K562 (cell line): Measurements from ENCODE around the gene NDUFAF8. TPM values are rescaled to one million over a fixed set of nuclear protein-coding genes. Genes with fewer than 3 reads are reported as not detected.
A peak's percentile ranks its signal among the peaks of the same experiment; 100 is the strongest.

ENCODE experiments used
- ATAC-seq: fragments of 200-7000 bp; cut with Tn5 transposase; 3 replicates; pipeline ENCODE4 v1.9.1; 2020; ENCODE audit warnings: moderate library complexity
- BruUV-seq: library from RNA; stranded (reverse); fragments of 400-500 nt; replicated peaks from 2 replicates; lab custom pipeline; 2021; lab: Mats Ljungman, UMichigan
- CTCF ChIA-PET: fragments of 300-600 bp; formaldehyde crosslinking; extraction: SDS; loops from one replicate; lab custom pipeline; 2021; ENCODE audit warnings: low intra/inter-chr PET ratio; lab: Yijun Ruan, JAX
- POLR2A ChIA-PET: fragments of 300-600, 350-650 bp; sonication (Branson Sonifier 250); formaldehyde crosslinking; extraction: SDS; loops from one replicate; lab custom pipeline; 2021; ENCODE audit warnings: antibody characterized with exemption, inconsistent platforms; lab: Yijun Ruan, JAX
- DNase-seq, 4 experiments: peaks; one replicate each; pipeline versions ENCODE4 v3.0.0 to v3.0.0-alpha.2; 2011 to 2018; ENCODE audit warnings: low spot score in 3 of 4, mixed read lengths in 3 of 4; ENCODE audit errors: extremely low read depth in 1 of 4
- FAIRE-seq: peaks from 2 replicates; lab custom pipeline; 2011; peaks lifted over from hg19 to GRCh38; lab: Jason Lieb, UNC
- H2AFZ ChIP-seq: 2 replicates; pipeline ENCODE4 v1.6.0; 2011; ENCODE audit warnings: low read depth, low read length, control low read depth, inconsistent platforms
- H3K27ac ChIP-seq: fragments of 200-600 bp; 3 replicates; pipeline ENCODE4 v1.8.0; 2011; ENCODE audit warnings: low read depth, mild to moderate bottlenecking, control low read depth, inconsistent platforms, low read length, moderate library complexity, mixed read lengths; ENCODE audit errors: extremely low read depth
- H3K27me3 ChIP-seq, 2 experiments: fragments of 300-600 bp in 1 of 2; 2 replicates in 1 of 2; 3 replicates in 1 of 2; pipeline versions ENCODE4 v1.6.0 to v1.8.0; 2011; ENCODE audit warnings: inconsistent platforms in 2 of 2, low read length in 2 of 2, mild to moderate bottlenecking in 1 of 2, mixed read lengths in 1 of 2, moderate library complexity in 1 of 2; ENCODE audit not compliant: control insufficient read depth in 2 of 2, insufficient read depth in 2 of 2
- H3K36me3 ChIP-seq: fragments of 300-600 bp; 3 replicates; pipeline ENCODE4 v1.8.0; 2011; ENCODE audit warnings: mild to moderate bottlenecking, low read length, inconsistent platforms; ENCODE audit not compliant: control insufficient read depth, insufficient read depth
- H3K4me1 ChIP-seq, 2 experiments: fragments of 200-600 bp in 1 of 2; replicated peaks in 1 of 2; 2 replicates in 1 of 2; 3 replicates in 1 of 2; pipeline versions ENCODE4 v1.5.1 to v1.8.0; 2011; ENCODE audit warnings: inconsistent platforms in 2 of 2, low read length in 2 of 2, mild to moderate bottlenecking in 1 of 2, mixed read lengths in 1 of 2, moderate library complexity in 1 of 2; ENCODE audit not compliant: control insufficient read depth in 2 of 2, insufficient read depth in 2 of 2
- H3K4me2 ChIP-seq: 2 replicates; pipeline ENCODE4 v1.6.1; 2011; ENCODE audit warnings: low read length, control low read depth, inconsistent platforms, mixed read lengths; ENCODE audit not compliant: insufficient read depth
- H3K4me3 ChIP-seq: fragments of 200-600 bp; sonication (generic), shearing (Covaris generic); 2 replicates; pipeline ENCODE4 v1.5.1; 2016; ENCODE audit warnings: control low read depth, inconsistent platforms
- H3K79me2 ChIP-seq: fragments of 200-600 bp; 3 replicates; pipeline ENCODE4 v1.8.0; 2011; ENCODE audit warnings: low read length, inconsistent platforms; ENCODE audit not compliant: control insufficient read depth, insufficient read depth
- H3K9ac ChIP-seq, 2 experiments: 2 replicates each; pipeline versions ENCODE4 v1.6.0 to v1.6.1; 2011; ENCODE audit warnings: low read depth in 2 of 2, low read length in 2 of 2, control low read depth in 1 of 2, inconsistent platforms in 1 of 2, mild to moderate bottlenecking in 1 of 2, mixed read lengths in 1 of 2; ENCODE audit not compliant: insufficient read depth in 1 of 2
- H3K9me1 ChIP-seq: one replicate; pipeline ENCODE4 v1.6.0; 2011; ENCODE audit warnings: inconsistent platforms, mild to moderate bottlenecking, low read length, moderate library complexity; ENCODE audit not compliant: control insufficient read depth, insufficient read depth
- H3K9me3 ChIP-seq: replicated peaks from 2 replicates; pipeline ENCODE4 v1.5.1; 2011; ENCODE audit warnings: low read depth, low read length, inconsistent platforms; ENCODE audit not compliant: control insufficient read depth, insufficient read depth
- H4K20me1 ChIP-seq: replicated peaks from 2 replicates; pipeline ENCODE4 v1.6.1; 2011; ENCODE audit warnings: low read length, inconsistent platforms, mixed read lengths; ENCODE audit not compliant: control insufficient read depth, insufficient read depth
- ARID1B ChIP-seq: fragments of 450-650 bp; IDR thresholded peaks from 2 replicates; pipeline ENCODE4 v1.6.1; 2016; ENCODE audit warnings: antibody characterized with exemption, mild to moderate bottlenecking, inconsistent platforms
- BCOR ChIP-seq: fragments of 450-650 bp; IDR thresholded peaks from 2 replicates; pipeline ENCODE4 v1.6.1; 2016
- CBX8 ChIP-seq: fragments of 200-600 bp; sonication (generic); IDR thresholded peaks from 2 replicates; pipeline ENCODE4 v1.6.1; 2012; ENCODE audit warnings: borderline replicate concordance, mixed run types, low read depth, mild to moderate bottlenecking, moderate library complexity, mixed read lengths, low read length, control low read depth, inconsistent platforms; ENCODE audit not compliant: poor library complexity, severe bottlenecking; ENCODE audit errors: extremely low read depth
- CHD4 ChIP-seq: fragments of 200-600 bp; sonication (generic); IDR thresholded peaks from 3 replicates; pipeline ENCODE4 v1.6.1; 2012; ENCODE audit warnings: low read depth, mild to moderate bottlenecking, mixed read lengths, low read length, inconsistent platforms; ENCODE audit not compliant: insufficient read depth, insufficient replicate concordance, poor library complexity, severe bottlenecking
- CREB5 ChIP-seq: fragments of 250-450 bp; sonication (Bioruptor Pico); IDR thresholded peaks from 2 replicates; pipeline ENCODE4 v1.5.0; 2020; ENCODE audit warnings: mild to moderate bottlenecking
- GATAD2A ChIP-seq: fragments of 450-650 bp; IDR thresholded peaks from 2 replicates; pipeline ENCODE4 v1.6.1; 2017
- GTF2E2 ChIP-seq: fragments of 200-800 bp; sonication (Bioruptor generic); IDR thresholded peaks from 2 replicates; pipeline ENCODE4 v1.6.1; 2016; ENCODE audit warnings: missing genetic modification characterization, missing compliant biosample characterization
- MEF2D ChIP-seq: conservative IDR thresholded peaks from 2 replicates; pipeline ENCODE4 v1.6.1; 2016; ENCODE audit warnings: low read depth, missing genetic modification characterization, missing compliant biosample characterization
- NFATC3 ChIP-seq: fragments of 450-650 bp; IDR thresholded peaks from 2 replicates; pipeline ENCODE4 v1.6.1; 2017; ENCODE audit warnings: mild to moderate bottlenecking
- NR1H2 ChIP-seq: sonication (generic); formaldehyde crosslinking; IDR thresholded peaks from 2 replicates; pipeline ENCODE4 v1.4.0; 2020; ENCODE audit warnings: mild to moderate bottlenecking, missing genetic modification reagents
- POU5F1 ChIP-seq: fragments of 150-350 bp; IDR thresholded peaks from 2 replicates; pipeline ENCODE4 v1.6.1; 2014; ENCODE audit warnings: borderline replicate concordance, low read length, low read depth, mild to moderate bottlenecking; ENCODE audit not compliant: partially characterized antibody
- RAD21 ChIP-seq, 2 experiments: fragments of 250-450 bp in 1 of 2; fragments of 450-650 bp in 1 of 2; sonication (Bioruptor Pico) in 1 of 2; formaldehyde crosslinking in 1 of 2; IDR thresholded peaks in 1 of 2; conservative IDR thresholded peaks in 1 of 2; 2 replicates each; pipeline versions ENCODE4 v1.4.0 to v1.8.0; 2020 to 2022; ENCODE audit warnings: mild to moderate bottlenecking in 2 of 2, moderate library complexity in 1 of 2
- SETDB1 ChIP-seq: IDR thresholded peaks from one replicate; pipeline ENCODE4 v1.6.1; 2012; ENCODE audit warnings: low read length, control low read depth, inconsistent platforms
- TCF7 ChIP-seq: sonication (generic); IDR thresholded peaks from 2 replicates; pipeline ENCODE4 v1.6.1; 2016; ENCODE audit warnings: antibody characterized with exemption, borderline replicate concordance
- TRIM24 ChIP-seq, 2 experiments: fragments of 450-650 bp; IDR thresholded peaks; 2 replicates each; pipeline ENCODE4 v1.6.1; 2016
- ZNF217 ChIP-seq: sonication (generic); formaldehyde crosslinking; IDR thresholded peaks from 2 replicates; pipeline ENCODE4 v1.8.0; 2022; ENCODE audit warnings: mild to moderate bottlenecking, missing genetic modification reagents
- ZNF239 ChIP-seq: fragments of 250-450 bp; sonication (Bioruptor Pico); IDR thresholded peaks from 2 replicates; pipeline ENCODE4 v1.4.0; 2020; ENCODE audit warnings: mild to moderate bottlenecking
- ZNF316 ChIP-seq: fragments of 450-650 bp; IDR thresholded peaks from 2 replicates; pipeline ENCODE4 v1.6.1; 2016
- WGBS: fragments of 100-300 bp; shearing (Covaris generic); methylation state at CpG from one replicate; pipeline ENCODE4 v1.1.6; 2016; ENCODE audit warnings: low coverage, mixed read lengths; ENCODE audit not compliant: insufficient coverage; ENCODE audit errors: missing lambda C conversion rate; 5-methylcytosine and 5-hydroxymethylcytosine counted together
- in situ Hi-C: fragments of 300-500 bp; cut with MboI; formaldehyde crosslinking; loops from 4 replicates; pipeline ENCODE4 v1.15.0; 2018; ENCODE audit warnings: inconsistent platforms, mixed read lengths
- intact Hi-C: fragments of 100-400 bp; cut with micrococcal nuclease; formaldehyde crosslinking; loops from 2 replicates; pipeline ENCODE4 v1.14.2; 2022
- polyA plus RNA-seq, 8 experiments: library from polyadenylated mRNA; depleted of rRNA in 4 of 8; stranded (reverse) in 5 of 8; unstranded in 3 of 8; fragments of >200 nt; fragmentation: Nextera tagmentation in 2 of 8; fragmentation: Illumina TruSeq in 1 of 8; extraction: Ambion mirVana in 2 of 8; extraction: Trizol in 1 of 8; gene quantifications; 2 replicates each; pipeline versions ENCODE4 v1.2.1 to v1.2.3, GENCODE V29; 2011 to 2014; ENCODE audit warnings: inconsistent platforms in 1 of 8, missing spikeins in 1 of 8
- total RNA-seq, 7 experiments: library from RNA; depleted of rRNA in 6 of 7; stranded (reverse); fragments of >200 nt in 6 of 7; fragmentation: Illumina TruSeq in 2 of 7; extraction: Trizol in 2 of 7; gene quantifications; 2 replicates each; pipeline versions ENCODE4 v1.2.1 to v1.2.3, GENCODE V29; 2011 to 2021; ENCODE audit warnings: low replicate concordance in 1 of 7
- TF ChIP-seq, protein P1 (sequence below): fragments of 250-450 bp; sonication (Bioruptor Pico); IDR thresholded peaks from 2 replicates; pipeline ENCODE4 v1.8.0; 2022; ENCODE audit warnings: moderate library complexity, mild to moderate bottlenecking, inconsistent platforms

NDUFAF8 gene
- total and polyA plus RNA-seq, 9 of the 15 experiments (the other 6 are each of a cell fraction or from before 2014, with no cell fraction given), result 13.5 to 144 (median 90.0) TPM

DNA sequence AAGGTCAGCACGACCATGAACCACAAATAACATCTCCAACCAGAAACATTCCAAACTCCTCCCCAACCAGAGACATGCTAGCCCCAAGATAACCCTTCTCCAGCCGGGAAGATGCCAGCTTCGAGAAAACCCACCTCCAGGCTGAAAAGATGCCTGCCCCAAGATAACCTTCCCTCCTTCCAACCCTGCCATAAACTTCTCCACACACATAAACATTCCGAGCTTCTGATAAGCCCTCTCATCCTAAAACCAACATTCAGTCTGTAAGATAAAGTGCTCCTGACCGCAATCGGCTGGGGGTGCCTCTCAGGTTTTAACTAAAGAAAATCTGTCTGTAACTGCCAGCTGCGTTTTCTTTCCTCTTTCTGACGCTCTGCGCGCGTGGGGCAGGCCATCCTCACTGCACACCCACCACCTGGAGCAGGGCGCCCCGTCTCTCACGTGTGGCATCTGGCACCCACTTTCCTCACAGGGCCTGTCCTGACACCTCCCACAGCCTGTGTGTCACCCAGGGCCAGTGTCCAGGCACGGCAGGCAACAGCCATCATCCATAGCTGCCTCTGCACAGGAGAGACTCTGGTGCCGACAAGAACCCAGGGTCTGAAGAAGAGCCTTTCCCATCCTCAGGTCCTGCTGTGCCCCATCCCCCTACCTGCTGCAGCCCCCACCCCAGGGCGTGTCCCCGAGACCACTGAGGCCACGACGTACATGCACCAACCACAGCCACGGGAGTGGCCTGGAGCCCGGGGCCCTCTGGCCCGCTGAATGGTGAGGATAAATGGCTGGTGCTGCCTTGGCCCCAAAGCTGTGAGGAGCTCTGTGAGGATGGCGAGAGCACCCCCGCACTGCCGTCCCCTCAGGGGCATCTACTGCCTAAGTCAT, 3.9 kb upstream of the NDUFAF8 start:
- POLR2A ChIA-PET, result interaction anchor here (0.6 to 1.2 kb wide), 4 partner anchors 121 to 779 kb away, joined by 3 to 5 read pairs (median 3); no protein-coding TSS in a partner anchor
- TF ChIP-seq CHD4, result no peak
- TF ChIP-seq NR1H2 (CRISPR knock-in tag), result no peak
- no peak for TF ChIP-seq RAD21 (CRISPR knock-in tag; conservative IDR thresholded peaks at IDR 0.05 in 1 of 2, IDR thresholded peaks at IDR 0.05 in 1 of 2)
- TF ChIP-seq BCOR, result peak; percentile 80
- TF ChIP-seq ZNF316, result no peak
- TF ChIP-seq CBX8, result no peak
- no peak for TF ChIP-seq CREB5 (CRISPR knock-in tag)
- no peak for TF ChIP-seq SETDB1
- TF ChIP-seq ARID1B, result peak; percentile 82
- TF ChIP-seq, protein P1, sequence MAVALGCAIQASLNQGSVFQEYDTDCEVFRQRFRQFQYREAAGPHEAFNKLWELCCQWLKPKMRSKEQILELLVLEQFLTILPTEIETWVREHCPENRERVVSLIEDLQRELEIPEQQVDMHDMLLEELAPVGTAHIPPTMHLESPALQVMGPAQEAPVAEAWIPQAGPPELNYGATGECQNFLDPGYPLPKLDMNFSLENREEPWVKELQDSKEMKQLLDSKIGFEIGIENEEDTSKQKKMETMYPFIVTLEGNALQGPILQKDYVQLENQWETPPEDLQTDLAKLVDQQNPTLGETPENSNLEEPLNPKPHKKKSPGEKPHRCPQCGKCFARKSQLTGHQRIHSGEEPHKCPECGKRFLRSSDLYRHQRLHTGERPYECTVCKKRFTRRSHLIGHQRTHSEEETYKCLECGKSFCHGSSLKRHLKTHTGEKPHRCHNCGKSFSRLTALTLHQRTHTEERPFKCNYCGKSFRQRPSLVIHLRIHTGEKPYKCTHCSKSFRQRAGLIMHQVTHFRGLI (CRISPR knock-in tag), result no peak
- TF ChIP-seq TRIM24 (IDR thresholded peaks at IDR 0.05), result peak in 1 of 2 experiments; percentile 37; a peak in 1 of 4 replicates
- TF ChIP-seq MEF2D, result no peak
- no peak for TF ChIP-seq POU5F1
- no peak for TF ChIP-seq ZNF239 (CRISPR knock-in tag)
- no peak for TF ChIP-seq GTF2E2 (tag)
- TF ChIP-seq TCF7, result no peak
- TF ChIP-seq GATAD2A, result peak; percentile 85; the same call in 1 of the 2 replicates
- no peak for TF ChIP-seq ZNF217 (CRISPR knock-in tag)
- TF ChIP-seq NFATC3, result no peak

More for the DNA sequence above, 3.9 kb upstream of the NDUFAF8 start:
- 18% methylated on average over 19 of the region's 26 CpGs for WGBS
- peaks cover 32% of the 10 kb centered on the region for H4K20me1 ChIP-seq
- H3K27ac ChIP-seq, result no peak overlapping the region
- ATAC-seq (no peak), DNase-seq (peak in 2 of 4 experiments; percentile 32 to 67), FAIRE-seq (peak; percentile 96)
- H3K27me3 ChIP-seq, result no peaks in the 10 kb centered on the region
- intact Hi-C loops (loop anchor here (10.0 kb wide), 1 partner anchor 220 kb away; no protein-coding TSS in a partner anchor), in situ Hi-C loops (loop anchor here (25.0 kb wide), 1 partner anchor 98 kb away; no protein-coding TSS in a partner anchor)
- BruUV-seq, result no TSS peak
- peaks cover 20% of the 10 kb centered on the region for H3K79me2 ChIP-seq
- peak overlapping the region in 1 of 2 experiments; percentile 76; a peak in 2 of 4 replicates for H3K9ac ChIP-seq
- H3K4me3 ChIP-seq, result no peak overlapping the region
- H3K4me2 ChIP-seq, result no peak overlapping the region; the same call in 1 of the 2 replicates
- CTCF ChIA-PET, result no interaction called here
- H3K9me3 ChIP-seq, result no peaks in the 10 kb centered on the region
- H3K4me1 ChIP-seq, result peaks cover 24 to 94% of the 10 kb centered on the region in 2 experiments
- no peak overlapping the region for H2AFZ ChIP-seq
- peaks cover 21% of the 10 kb centered on the region; the same call in 2 of the 3 replicates for H3K36me3 ChIP-seq
- peaks cover 9% of the 10 kb centered on the region for H3K9me1 ChIP-seq
